GM21717 (cell line): ENCODE data around the gene ACAD9.
"Not testable (repeated sequence)": the region's sequence is repeated elsewhere in the genome, so short reads cannot be mapped to it uniquely, and the experiment has no call there.

ENCODE experiments used
- ATAC-seq: cut with Tn5 transposase; IDR thresholded peaks from one replicate; pipeline ENCODE4 v1.9.1; 2021; ENCODE audit warnings: mild to moderate bottlenecking, moderate library complexity; ENCODE audit not compliant: unreplicated experiment

ACAD9 gene

DNA sequence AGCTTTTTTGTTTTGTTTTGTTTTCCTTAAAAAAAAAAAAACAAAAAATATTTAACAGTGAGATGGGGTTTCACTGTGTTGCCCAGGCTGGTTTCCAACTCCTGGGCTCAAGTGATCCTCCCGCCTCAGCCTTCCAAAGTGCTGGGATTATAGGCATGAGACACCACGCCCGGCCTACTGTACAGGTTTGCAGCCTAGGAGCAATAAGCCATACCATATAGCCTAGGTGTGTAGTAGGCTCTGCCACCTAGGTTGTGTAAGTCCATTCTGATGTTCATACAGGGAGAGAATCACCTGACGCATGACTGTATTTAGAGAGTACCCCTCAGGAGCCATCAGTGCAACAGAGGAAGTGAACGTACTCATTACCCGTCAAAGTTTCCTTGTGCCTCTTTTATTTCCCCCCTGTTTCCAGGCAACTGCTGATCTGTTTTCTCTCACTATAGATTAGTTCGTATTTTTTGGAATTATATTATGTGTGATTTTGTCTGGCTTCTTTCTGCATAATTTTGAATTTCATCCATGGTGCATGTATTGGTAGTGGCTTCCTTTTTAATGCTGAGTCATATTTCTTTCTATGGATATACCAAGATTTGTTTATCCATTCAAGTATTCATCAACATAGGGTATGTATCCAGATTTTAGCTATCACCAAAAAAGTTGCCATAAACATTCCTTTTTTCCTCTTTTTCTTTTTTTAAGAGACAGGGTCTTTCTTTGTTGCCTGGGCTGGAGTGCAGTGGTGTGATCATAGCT, 9.9 kb downstream of the ACAD9 start:
- no peak for ATAC-seq

DNA sequence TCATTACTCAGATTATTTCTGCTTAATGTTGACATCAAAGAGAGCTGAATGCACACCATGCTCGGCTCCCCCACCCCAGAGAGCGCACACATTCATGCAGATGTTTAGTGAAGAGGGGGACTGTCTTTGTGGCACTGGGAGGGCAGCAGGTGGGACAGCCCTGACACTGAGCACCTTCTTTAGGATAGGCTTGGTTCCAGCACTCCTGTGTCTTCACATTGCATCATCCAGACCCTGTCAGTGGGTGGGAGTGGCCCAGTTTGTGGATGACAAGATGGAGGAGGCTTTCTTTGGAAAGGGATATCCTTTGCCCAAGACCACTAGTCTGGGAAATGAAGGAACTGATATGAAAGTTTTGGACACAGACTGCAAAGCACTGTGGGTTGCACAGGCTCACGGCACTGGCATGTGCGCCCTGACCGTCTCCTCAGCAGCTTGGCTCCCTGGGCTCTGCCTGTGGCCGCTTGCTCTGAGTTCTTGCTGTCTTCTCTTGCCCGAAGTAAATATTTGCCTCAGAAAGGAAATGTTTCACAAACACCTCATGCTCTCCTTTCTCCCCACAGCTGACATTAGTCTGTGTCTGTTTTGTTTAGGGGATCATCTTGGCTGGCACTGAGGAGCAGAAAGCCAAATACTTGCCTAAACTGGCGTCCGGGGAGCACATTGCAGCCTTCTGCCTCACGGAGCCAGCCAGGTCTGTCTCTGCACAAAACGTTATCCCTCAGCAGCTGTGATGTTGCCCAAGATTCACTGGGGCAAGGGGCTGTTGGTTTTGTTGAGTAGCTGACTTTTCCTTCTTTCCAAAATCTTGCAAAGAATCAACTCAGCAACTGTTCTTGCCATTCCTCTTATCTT, 16.6 kb downstream of the ACAD9 start:
- ATAC-seq: no peak

DNA sequence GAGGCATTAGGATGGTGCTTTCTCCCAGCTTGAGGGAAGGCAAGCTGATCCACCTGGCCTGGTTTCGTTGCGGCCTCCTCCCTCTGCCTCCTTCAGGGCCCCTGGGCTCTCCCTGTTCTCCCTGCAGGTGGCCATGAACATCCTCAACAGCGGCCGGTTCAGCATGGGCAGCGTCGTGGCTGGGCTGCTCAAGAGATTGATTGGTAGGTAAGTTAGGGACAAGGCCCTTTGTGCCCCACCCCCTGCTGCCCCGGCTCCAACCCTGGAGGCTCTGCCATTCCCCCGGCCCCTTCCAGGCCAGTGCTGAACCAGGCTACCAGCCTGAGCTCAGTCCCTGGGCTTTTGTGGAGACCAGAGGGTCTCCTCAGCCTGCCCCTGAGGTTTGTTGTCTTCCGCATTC, 23.0 kb downstream of the ACAD9 start:
- ATAC-seq: no peak

DNA sequence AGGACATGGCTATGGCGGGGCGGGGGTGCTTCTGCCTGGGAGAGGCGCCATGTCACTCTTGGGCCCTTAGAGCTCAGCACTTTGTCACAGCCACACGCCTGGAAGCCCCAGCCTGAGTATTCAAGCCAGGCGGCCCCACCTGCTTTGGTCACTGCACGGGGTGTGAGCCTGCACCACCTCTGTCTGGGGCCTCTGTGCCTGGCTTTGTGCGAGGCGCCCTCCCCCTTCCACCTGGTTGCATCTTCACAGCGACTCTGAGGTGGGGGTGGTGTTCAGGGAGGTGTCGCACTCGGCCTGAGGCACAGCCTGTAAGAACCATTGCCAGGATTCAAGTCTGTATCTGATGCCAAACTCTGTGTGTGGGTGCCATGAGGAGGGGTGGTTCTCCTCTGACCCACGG, 24.1 kb downstream of the ACAD9 start:
- no peak for ATAC-seq

DNA sequence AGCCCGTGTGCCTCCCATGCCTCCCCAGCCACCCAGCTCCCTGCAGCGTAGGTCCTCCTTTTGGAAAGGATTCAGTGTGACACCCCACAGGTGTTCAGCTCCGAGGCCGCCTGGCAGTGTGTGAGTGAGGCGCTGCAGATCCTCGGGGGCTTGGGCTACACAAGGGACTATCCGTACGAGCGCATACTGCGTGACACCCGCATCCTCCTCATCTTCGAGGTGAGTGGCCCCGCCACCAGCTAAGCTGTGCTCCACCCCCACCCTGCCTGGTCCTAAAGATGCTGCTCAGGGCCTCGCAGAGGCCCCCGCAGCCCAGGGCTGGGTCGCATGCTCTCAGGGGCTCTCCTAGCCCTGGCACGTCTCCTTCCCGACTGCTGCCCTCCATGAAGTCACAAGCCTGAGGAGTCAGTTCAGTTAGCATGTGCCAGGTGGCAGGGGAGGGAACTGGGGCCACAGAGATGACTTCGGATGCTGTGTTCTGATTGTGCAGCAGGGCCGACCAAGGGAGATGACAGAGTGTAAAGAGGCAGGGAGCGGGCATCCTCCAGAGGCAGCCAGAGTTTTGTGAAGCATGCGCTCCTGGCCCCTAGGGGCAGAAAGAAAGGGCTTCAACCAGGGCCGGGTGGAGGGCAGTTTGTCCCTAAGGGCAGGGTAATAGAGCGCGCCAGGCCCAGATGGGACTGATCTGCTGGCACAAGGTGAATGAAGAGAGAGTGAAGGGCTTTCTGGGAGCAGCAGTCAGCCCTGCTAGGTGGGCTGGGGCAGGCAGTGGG, 26.8 kb downstream of the ACAD9 start:
- ATAC-seq: no peak

DNA sequence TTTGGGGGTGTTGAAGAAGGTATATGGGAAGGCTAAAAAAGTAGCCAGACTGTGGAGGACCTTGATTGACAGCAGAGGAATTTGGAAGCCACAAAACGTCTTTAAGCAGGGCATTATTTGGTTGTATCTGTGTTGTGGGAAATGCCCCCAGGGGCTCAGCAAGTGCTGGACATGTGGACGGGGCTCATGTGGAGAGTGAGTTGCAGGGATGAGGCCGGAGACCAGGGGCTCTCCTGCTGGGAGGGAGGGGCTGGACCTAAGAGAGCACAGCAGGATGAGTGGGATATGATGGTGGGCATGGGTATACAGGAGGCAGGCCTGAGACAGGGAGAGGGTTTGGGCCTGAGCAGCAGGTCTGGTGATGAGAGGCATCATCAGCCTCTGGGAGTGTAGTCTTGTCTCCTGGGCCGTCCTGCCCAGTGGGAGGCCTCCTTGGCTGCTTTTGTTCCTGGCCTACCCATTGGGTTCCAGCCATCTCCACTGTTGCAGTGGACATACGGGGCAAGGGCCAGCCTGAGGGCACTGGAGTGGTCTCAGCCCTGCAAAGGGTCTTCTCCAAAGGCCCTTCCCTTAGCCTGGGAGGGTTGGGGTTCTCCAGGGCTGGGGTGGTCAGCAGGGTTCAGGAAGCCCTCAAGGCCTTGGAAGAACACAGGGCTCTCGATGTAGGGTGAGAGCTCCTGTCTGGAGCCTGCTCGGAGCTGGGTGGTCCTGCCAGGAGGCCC, 27.5 kb downstream of the ACAD9 start:
- ATAC-seq: no peak

DNA sequence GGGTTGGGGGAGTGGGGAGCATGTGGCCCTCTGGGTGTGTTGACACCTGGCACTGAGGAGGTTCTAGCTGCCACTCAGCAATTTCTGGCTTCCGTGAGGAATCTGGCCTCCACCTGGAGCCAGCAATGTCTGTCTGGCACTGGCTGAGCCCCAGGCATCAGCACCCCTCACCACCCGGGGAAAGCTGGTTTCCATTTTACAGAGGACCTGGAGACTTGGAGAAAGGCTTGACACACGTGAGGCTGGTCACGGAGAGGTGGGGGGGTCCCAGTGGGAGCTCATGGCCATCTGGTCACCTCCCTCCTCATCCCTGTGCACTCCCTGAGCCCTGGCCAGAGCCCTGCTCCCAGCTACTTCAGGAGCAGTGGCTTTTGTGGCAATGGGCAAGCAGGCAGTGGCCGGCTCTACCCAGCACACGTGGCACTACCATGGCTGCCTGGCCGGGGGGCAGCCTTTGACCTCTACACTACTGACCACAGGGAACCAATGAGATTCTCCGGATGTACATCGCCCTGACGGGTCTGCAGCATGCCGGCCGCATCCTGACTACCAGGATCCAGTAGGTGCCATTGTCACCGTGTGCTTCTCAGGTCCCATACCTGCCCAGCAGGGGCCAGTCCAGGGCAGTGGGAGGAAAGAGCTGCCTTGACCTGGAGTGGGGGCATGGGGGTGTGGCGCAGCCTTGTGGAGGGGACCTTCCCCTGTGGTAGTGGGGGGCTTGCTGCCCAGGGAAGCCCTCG, 28.5 kb downstream of the ACAD9 start:
- ATAC-seq: no peak

DNA sequence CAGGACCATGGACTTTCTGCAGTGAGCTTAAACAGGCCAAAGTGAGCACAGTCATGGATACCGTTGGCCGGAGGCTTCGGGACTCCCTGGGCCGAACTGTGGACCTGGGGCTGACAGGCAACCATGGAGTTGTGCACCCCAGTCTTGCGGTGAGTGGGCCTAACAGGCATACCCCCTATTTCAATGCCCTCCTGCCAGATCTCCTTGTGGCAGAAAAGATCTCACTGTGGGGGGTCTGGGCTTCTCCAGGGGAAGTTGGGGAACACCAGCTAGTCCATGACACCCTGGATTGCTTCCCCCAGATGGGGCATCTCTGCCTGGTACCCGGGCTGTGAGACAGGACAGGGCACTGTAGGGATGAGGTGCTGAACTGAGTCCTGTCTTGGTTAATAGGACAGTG, 29.5 kb downstream of the ACAD9 start:
- ATAC-seq: no peak

DNA sequence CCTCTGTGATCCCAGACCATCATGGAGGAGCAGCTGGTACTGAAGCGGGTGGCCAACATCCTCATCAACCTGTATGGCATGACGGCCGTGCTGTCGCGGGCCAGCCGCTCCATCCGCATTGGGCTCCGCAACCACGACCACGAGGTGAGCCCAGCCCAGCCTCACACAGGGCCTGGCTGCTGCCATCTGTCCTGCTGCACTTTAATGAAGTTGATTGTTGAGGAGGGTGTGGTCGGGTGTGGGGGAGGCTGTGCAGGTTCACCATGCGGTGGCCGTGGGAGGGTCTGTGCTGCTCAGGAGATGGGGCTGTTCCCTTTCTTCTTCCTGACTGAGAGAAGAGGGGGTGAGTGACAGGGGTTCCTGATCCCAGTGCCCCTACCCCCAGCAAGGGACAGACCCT, 30.6 kb downstream of the ACAD9 start:
- no peak for ATAC-seq

DNA sequence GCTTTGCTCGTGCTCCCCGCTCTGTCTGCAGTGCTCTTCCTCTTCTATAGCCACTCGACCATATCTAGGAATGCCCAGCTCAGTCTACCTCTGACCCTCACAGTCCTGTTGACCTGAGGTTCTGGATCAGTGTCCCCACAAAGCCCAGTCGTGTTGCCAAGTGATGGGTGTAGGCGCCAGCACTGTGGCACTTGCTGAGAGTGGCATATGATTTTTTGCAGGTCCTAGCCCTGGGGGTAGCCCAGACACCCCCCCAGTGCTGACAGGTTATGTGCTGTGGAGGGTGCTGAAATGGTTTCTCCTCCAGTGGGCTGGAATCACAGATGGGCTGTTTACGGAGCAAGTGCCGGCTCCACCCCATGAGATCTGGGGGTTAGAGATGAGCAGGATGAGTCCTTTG, 32.5 kb downstream of the ACAD9 start:
- ATAC-seq: no peak

DNA sequence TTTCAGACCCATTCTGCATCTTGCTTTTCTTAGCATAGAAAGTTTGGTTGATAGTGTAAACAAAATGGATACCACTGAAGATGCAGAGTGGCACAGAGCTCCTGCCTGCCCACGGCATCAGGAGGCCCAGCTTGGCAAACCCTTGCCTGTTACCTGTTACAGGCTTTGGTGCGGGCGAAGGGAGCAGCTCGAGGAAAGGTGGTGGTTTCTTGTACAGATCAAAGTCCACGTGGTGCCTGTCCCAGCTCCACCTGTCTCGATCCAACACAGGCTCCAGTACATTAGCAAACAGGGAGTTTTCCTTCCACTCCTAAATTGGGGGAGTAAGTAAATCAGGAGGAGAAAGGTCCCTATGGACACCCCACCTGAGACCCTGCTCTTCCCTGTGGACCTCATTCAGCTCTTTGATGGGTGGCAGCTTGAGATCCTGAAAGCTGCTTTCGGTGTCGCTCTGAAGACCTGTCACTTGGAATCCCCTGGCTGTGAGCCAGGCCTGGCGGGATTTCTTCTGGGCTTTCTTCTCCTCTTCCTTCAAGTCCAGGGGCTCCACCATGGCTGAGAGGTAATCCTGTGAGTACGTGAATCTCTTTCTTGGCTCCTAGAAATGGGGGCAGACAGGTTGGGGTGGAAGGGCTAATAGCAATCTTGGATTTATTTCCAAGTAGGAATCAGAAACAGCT, 35.7 kb downstream of the ACAD9 start:
- no peak for ATAC-seq

DNA sequence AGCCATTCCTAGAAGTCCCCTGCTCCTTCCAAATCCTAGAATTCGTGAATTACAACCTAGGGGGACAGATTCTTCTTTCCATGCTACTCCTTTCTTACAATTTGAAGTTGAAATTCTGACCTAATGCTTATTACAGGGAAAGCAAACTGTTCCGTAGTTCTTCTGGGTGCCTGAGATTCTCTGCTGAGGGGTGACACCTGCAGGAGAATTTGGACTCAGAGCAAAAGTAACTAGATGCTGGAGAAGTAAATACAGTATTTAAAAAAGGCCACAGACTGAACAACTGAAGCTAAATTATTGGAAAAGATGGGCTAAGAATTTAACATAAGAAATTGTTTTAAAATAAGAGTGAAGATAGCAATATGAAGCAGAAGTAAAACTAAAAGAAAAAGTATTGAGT, 37.9 kb downstream of the ACAD9 start:
- no peak for ATAC-seq

DNA sequence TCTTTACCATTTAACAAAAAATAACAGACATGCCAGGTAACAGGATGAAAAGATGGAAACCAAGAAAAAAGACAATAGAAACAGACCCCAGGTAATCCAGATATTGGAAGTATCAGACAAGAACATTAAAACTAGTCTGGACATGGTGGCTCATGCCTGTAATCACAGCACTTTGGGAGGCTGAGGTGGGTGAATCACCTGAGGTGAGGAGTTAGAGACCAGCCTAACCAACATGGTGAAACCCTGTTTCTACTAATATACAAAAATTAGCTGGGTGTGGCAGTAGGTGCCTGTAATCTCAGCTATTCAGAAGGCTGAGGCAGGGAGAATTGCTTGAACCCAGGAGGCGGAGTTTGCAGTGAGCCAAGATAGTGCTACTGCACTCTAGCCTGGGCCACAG, 40.6 kb downstream of the ACAD9 start:
- no peak for ATAC-seq

DNA sequence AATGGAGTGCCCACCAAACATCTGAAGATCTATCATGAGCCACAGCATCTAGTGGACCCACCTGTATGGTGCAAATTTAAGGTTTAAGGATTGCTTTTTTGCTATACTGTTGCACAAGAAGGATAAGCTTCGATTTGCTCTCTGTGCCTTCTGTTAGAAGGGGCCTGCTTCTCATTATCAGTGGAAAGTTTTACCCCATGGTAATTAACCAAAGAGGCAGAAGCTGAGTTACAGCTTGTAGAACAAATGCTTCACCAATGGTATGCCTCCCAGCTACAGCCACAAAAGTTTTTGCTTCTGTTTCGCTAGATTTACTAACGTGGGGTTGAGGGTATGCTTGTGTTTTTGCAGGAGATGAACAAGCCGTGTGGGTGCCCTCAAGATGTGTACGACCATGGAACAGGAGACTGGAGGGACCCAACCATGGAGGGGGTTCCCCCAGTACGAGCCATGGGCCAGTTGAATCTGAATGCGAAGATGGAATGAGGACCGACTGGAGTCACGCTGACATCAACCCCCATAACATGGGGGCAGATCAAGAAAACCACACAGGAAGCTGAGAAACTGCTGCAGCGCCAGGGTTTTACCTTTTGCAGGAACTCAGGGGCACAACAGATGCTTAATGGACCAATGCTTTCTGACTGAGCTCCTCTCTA, 43.5 kb downstream of the ACAD9 start:
- ATAC-seq: no peak

DNA sequence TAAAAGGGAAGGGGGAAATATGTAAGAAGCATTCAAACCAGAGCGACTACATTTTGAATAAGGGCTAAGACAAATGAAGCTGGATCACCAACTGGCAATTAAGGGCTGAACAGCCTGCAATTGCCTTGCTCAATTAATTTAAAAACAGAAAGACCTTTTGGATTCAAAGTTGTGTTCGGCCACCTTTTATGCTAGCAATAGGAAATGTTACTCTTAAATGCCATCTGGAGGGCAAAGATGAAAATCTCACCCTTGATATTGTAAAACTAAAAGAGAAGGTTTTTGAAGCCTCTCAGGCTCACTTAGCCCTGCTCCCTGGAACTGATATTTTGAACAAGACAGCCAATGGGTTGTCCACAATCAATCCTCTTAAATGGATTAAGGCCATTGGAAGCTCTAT, 44.2 kb downstream of the ACAD9 start:
- no peak for ATAC-seq

DNA sequence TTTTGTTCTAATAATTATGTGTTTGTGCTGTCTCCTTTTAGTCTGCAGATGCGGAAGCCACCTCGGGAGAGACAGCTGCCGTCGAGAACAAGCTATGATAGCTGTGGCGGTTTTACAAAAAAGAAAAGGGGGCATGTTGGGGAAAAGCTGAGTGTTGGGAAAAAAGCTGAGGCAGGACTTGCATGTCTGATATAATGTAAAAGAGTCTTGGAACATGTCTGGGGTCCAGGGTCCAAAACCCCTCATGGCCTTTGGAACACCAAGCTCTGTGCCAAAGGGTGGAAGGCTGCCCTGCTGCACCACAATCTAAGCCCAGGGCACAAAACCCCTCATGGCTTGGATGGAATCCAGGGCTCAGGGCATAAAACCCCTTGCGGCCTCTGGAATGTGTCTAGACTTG, 44.6 kb downstream of the ACAD9 start:
- not testable (repeated sequence) for ATAC-seq

DNA sequence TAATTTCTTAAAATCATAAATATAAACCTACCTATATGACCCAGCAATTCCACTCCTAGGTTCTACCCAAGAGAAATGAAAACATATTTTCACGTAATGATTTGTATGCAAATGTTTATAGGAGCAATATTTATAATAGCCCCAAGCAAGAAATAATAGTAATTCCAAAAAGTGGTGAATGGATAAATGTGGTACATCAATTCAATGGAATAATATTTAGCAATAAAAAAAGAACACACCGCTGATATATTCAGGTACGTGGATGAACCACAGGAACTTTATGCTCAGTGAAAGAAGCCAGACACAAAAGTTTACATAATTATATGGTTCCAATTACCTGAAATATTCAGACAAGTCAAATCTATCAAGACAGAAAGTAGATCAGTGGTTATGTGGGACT, 49.9 kb downstream of the ACAD9 start:
- ATAC-seq: no peak

DNA sequence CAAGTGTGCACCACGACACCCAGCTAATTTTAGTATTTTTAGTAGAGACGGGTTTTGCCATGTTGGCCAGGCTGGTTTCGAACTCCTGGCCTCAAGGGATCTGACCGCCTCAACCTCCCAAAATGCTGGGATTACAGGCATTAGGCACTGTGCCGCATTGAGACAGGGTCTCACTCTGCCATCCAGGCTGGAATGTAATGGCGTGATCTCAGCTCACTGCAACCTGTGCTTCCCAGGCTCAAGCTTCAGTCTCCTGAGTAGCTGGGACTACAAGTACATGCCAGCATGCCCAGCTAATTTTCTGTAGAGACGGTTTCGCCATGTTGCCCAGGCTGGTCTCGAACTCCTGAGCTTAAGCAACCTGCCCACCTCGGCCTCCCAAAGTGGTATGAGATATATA, 51.6 kb downstream of the ACAD9 start:
- no peak for ATAC-seq

DNA sequence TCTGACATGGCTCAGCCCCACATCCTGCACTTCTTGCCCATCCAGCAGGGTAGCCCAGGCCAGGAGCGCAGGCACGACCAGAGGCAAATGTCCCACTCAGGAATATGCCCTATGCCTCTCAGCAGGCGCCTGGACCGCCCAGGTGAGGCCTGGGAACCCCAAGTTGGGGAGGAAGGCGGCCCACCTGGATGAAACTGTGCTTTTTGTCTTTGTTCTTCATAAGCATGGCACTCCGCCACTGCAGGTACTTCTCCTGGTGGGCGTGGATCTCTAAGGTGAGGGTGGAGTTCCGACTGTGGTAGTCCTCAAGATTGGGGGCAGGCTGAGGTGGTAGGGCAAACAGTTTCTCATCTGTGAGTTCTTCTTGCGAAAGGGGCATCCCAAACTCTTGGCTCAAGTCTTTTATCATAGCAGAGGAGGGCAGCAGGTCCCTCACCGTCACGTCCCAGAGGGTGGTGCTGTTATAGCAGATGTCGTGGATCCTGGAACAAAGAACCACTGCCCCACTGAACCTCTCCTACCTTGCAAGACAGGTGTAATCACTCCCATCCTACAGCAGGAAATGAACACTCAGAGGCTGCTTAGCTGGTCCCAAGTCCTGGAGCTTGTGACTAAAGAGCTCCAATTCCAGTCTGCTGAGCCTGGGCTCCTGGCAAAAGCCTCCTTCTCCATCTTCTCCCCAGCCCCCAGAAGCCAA, 53.2 kb downstream of the ACAD9 start:
- ATAC-seq: no peak
